Fibroblast of lung (primary cell): ENCODE measurements around the gene AKT1. TPM values are rescaled to one million over a fixed set of nuclear protein-coding genes. Genes with fewer than 3 reads are reported as not detected.

Experiments used
- DNase-seq, 2 donors: peaks; one replicate each; pipeline versions ENCODE4 v3.0.0 to v3.0.0-alpha.2; 2010; ENCODE audit warnings: low read depth in 2 of 2
- H2AFZ ChIP-seq: 2 replicates; pipeline ENCODE4 v1.5.1; 2012; ENCODE audit warnings: low read length, control low read depth, inconsistent platforms
- H3K27ac ChIP-seq: 2 replicates; pipeline ENCODE4 v1.5.1; 2011; ENCODE audit warnings: low read length, control low read depth; ENCODE audit not compliant: insufficient read depth
- H3K27me3 ChIP-seq: 2 replicates; pipeline ENCODE4 v1.5.1; 2011; ENCODE audit warnings: mild to moderate bottlenecking, low read length; ENCODE audit not compliant: control insufficient read depth, insufficient read depth
- H3K36me3 ChIP-seq: 2 replicates; pipeline ENCODE4 v1.5.1; 2011; ENCODE audit warnings: low read length; ENCODE audit not compliant: control insufficient read depth, insufficient read depth
- H3K4me1 ChIP-seq: 2 replicates; pipeline ENCODE4 v1.5.1; 2011; ENCODE audit warnings: low read length; ENCODE audit not compliant: control insufficient read depth, insufficient read depth; ENCODE audit errors: extremely low read depth
- H3K4me2 ChIP-seq: 2 replicates; pipeline ENCODE4 v1.5.1; 2011; ENCODE audit warnings: low read length, control low read depth; ENCODE audit not compliant: insufficient read depth; ENCODE audit errors: extremely low read depth
- H3K4me3 ChIP-seq, 4 experiments: fragments of 200-600 bp in 1 of 4; sonication (generic) in 1 of 4; replicated peaks in 1 of 4; 2 replicates each; pipeline ENCODE4 v1.5.1; 2011 to 2016; ENCODE audit warnings: low read length in 4 of 4, low read depth in 3 of 4, mild to moderate bottlenecking in 3 of 4, control low read depth in 2 of 4, inconsistent platforms in 1 of 4, mixed read lengths in 1 of 4; ENCODE audit not compliant: insufficient read depth in 1 of 4; ENCODE audit errors: control extremely low read depth in 1 of 4
- H3K79me2 ChIP-seq: 2 replicates; pipeline ENCODE4 v1.5.1; 2012; ENCODE audit warnings: mild to moderate bottlenecking, low read length, inconsistent platforms; ENCODE audit not compliant: control insufficient read depth, insufficient read depth
- H3K9ac ChIP-seq: 2 replicates; pipeline ENCODE4 v1.5.1; 2011; ENCODE audit warnings: mild to moderate bottlenecking, low read length, control low read depth; ENCODE audit not compliant: insufficient read depth
- H3K9me3 ChIP-seq: 2 replicates; pipeline ENCODE4 v1.5.1; 2012; ENCODE audit warnings: low read depth, low read length; ENCODE audit not compliant: control insufficient read depth, insufficient read depth
- H4K20me1 ChIP-seq: 2 replicates; pipeline ENCODE4 v1.5.1; 2011; ENCODE audit warnings: low read length; ENCODE audit not compliant: control insufficient read depth, insufficient read depth; ENCODE audit errors: extremely low read depth
- CTCF ChIP-seq, 2 donors: IDR thresholded peaks in 1 of 2; conservative IDR thresholded peaks in 1 of 2; 1 replicate in 1 of 2; 2 replicates in 1 of 2; pipeline ENCODE4 v1.5.1; 2011 to 2012; ENCODE audit warnings: low read length in 2 of 2, control low read depth in 1 of 2, inconsistent platforms in 1 of 2, low read depth in 1 of 2, mild to moderate bottlenecking in 1 of 2
- EZH2 ChIP-seq: IDR thresholded peaks from 2 replicates; pipeline ENCODE4 v1.5.1; 2012; ENCODE audit warnings: low read length, control low read depth, mild to moderate bottlenecking; ENCODE audit errors: missing control alignments
- polyA plus RNA-seq, 2 donors: library from polyadenylated mRNA; depleted of rRNA in 1 of 2; stranded (reverse) in 1 of 2; unstranded in 1 of 2; fragments of >200 nt; gene quantifications; 2 replicates each; pipeline ENCODE4 v1.2.1, GENCODE V29; 2011 to 2012; ENCODE audit warnings: missing spikeins in 1 of 2
- total RNA-seq: library from RNA; depleted of rRNA; stranded (reverse); fragments of >200 nt; gene quantifications from 2 replicates; pipeline ENCODE4 v1.2.1, GENCODE V29; 2014

The AKT1 gene
- total and polyA plus RNA-seq, 2 donors (not counting 1 experiment from before 2014, with no cell fraction given) = 83.2 to 127 TPM

GRCh38 chr14:104805941-104806624 is 10.5 kb upstream of the AKT1 start:
- Histone ChIP-seq H3K4me1 (peaks cover 14% of the 10 kb centered on the region), H3K36me3 (no peaks in the 10 kb centered on the region), H3K4me2 (no peak overlapping the region), H2AFZ (no peak overlapping the region), H3K27me3 (no peaks in the 10 kb centered on the region), H4K20me1 (no peaks in the 10 kb centered on the region), H3K79me2 (no peaks in the 10 kb centered on the region), H3K9me3 (no peaks in the 10 kb centered on the region), H3K4me3 (no peak overlapping the region), H3K9ac (no peak overlapping the region), H3K27ac (no peak overlapping the region)
- DNase-seq = no peak
- TF ChIP-seq CTCF (conservative IDR thresholded peaks at IDR 0.05 in 1 of 2, IDR thresholded peaks at IDR 0.05 in 1 of 2; ENCODE audit: low read depth in 1 of 2, low read length in 2 of 2) (no peak), EZH2 (no peak)

- peak; percentile 84 to 86 for DNase-seq
- no peak overlapping the region for H2AFZ ChIP-seq
- H3K4me2 ChIP-seq = no peak overlapping the region
These were observed 9.8 kb upstream of the AKT1 start for GRCh38 chr14:104805326-104805678.

More at GRCh38 chr14:104805326-104805678, 9.8 kb upstream of the AKT1 start:
- no peaks in the 10 kb centered on the region for H3K9me3 ChIP-seq
- no peak overlapping the region for H3K4me3 ChIP-seq
- no peaks in the 10 kb centered on the region for H3K27me3 ChIP-seq
- H3K79me2 ChIP-seq = no peaks in the 10 kb centered on the region
- no peak overlapping the region for H3K27ac ChIP-seq
- H3K36me3 ChIP-seq = no peaks in the 10 kb centered on the region
- TF ChIP-seq CTCF (conservative IDR thresholded peaks at IDR 0.05 in 1 of 2, IDR thresholded peaks at IDR 0.05 in 1 of 2; ENCODE audit: low read depth in 1 of 2, low read length in 2 of 2) = no peak
- TF ChIP-seq EZH2 = no peak
- H4K20me1 ChIP-seq = no peaks in the 10 kb centered on the region
- H3K4me1 ChIP-seq = peaks cover 14% of the 10 kb centered on the region
- no peak overlapping the region for H3K9ac ChIP-seq
